Measurements from ENCODE around the gene BAIAP2. TPM values are rescaled to one million over a fixed set of nuclear protein-coding genes. Genes with fewer than 3 reads are reported as not detected.

BAIAP2 gene
- total RNA-seq, 1 donor, result 27.5 TPM

GRCh38 chr17:81086789-81087551 is 52.0 kb downstream of the BAIAP2 start:
- TF ChIP-seq CTCF (IDR thresholded peaks at IDR 0.05; ENCODE audit: insufficient read depth, low read length), result no peak
- no peak for DNase-seq (ENCODE audit: low read depth)
- no peak overlapping the region for H3K4me3 ChIP-seq (ENCODE audit: low read depth, low read length)

- no peak overlapping the region for H3K4me3 ChIP-seq (ENCODE audit: low read depth, low read length)
- peak; percentile 32 for DNase-seq (ENCODE audit: low read depth)
- TF ChIP-seq CTCF (IDR thresholded peaks at IDR 0.05; ENCODE audit: insufficient read depth, low read length), result no peak
These were observed 55.6 kb downstream of the BAIAP2 start for GRCh38 chr17:81090361-81091136.

- H3K4me3 ChIP-seq (ENCODE audit: low read depth, low read length), result no peak overlapping the region
- no peak for TF ChIP-seq CTCF (IDR thresholded peaks at IDR 0.05; ENCODE audit: insufficient read depth, low read length)
- no peak for DNase-seq (ENCODE audit: low read depth)
These were observed 56.2 kb downstream of the BAIAP2 start for GRCh38 chr17:81091154-81091553.

- H3K4me3 ChIP-seq (ENCODE audit: low read depth, low read length), result no peak overlapping the region
- no peak for TF ChIP-seq CTCF (IDR thresholded peaks at IDR 0.05; ENCODE audit: insufficient read depth, low read length)
- DNase-seq (ENCODE audit: low read depth), result no peak
These were observed 57.0 kb downstream of the BAIAP2 start for GRCh38 chr17:81091774-81092517.

- no peak overlapping the region for H3K4me3 ChIP-seq (ENCODE audit: low read depth, low read length)
- TF ChIP-seq CTCF (IDR thresholded peaks at IDR 0.05; ENCODE audit: insufficient read depth, low read length), result no peak
- DNase-seq (ENCODE audit: low read depth), result no peak
These were observed 57.7 kb downstream of the BAIAP2 start for GRCh38 chr17:81092518-81093095.

All from fibroblast of the aortic adventitia (primary cell).